Neuronal stem cell (in vitro differentiated cells): ENCODE measurements around the gene CREG1.

Experiments used
- DNase-seq: peaks from one replicate; pipeline ENCODE4 v3.0.0-alpha.2; 2013; ENCODE audit warnings: low spot score
- H2AFZ ChIP-seq: one replicate; pipeline ENCODE4 v1.6.1; 2013; ENCODE audit warnings: mild to moderate bottlenecking, low read length, inconsistent platforms
- H2AK5ac ChIP-seq: 2 replicates; pipeline ENCODE4 v1.6.1; 2013; ENCODE audit warnings: low read depth, mild to moderate bottlenecking, inconsistent platforms, low read length, moderate library complexity, mixed read lengths
- H2BK120ac ChIP-seq: 2 replicates; pipeline ENCODE4 v1.6.1; 2013; ENCODE audit warnings: low read depth, mild to moderate bottlenecking, inconsistent platforms, low read length, moderate library complexity, mixed read lengths
- H2BK12ac ChIP-seq: one replicate; pipeline ENCODE4 v1.6.1; 2013; ENCODE audit warnings: low read length, inconsistent platforms
- H2BK15ac ChIP-seq: 2 replicates; pipeline ENCODE4 v1.6.1; 2013; ENCODE audit warnings: mild to moderate bottlenecking, low read length, inconsistent platforms, mixed read lengths
- H2BK5ac ChIP-seq: one replicate; pipeline ENCODE4 v1.6.1; 2013; ENCODE audit warnings: inconsistent platforms, mild to moderate bottlenecking, low read length, moderate library complexity
- H3K14ac ChIP-seq: one replicate; pipeline ENCODE4 v1.6.1; 2013; ENCODE audit warnings: low read length, inconsistent platforms
- H3K18ac ChIP-seq: 2 replicates; pipeline ENCODE4 v1.6.1; 2013; ENCODE audit warnings: low read length, inconsistent platforms
- H3K23ac ChIP-seq: 2 replicates; pipeline ENCODE4 v1.6.1; 2013; ENCODE audit warnings: low read depth, mild to moderate bottlenecking, mixed read lengths, low read length, inconsistent platforms; ENCODE audit not compliant: poor library complexity
- H3K27ac ChIP-seq: replicated peaks from 3 replicates; pipeline ENCODE4 v1.5.1; 2013; ENCODE audit warnings: low read length, inconsistent platforms
- H3K27me3 ChIP-seq, 3 experiments: 2 replicates each; pipeline ENCODE4 v1.6.1; 2013; ENCODE audit warnings: low read length in 3 of 3, mild to moderate bottlenecking in 2 of 3, inconsistent platforms in 1 of 3, low read depth in 1 of 3, mixed read lengths in 1 of 3, moderate library complexity in 1 of 3; ENCODE audit not compliant: control insufficient read depth in 3 of 3, insufficient read depth in 3 of 3
- H3K36me3 ChIP-seq, 2 donors: replicated peaks in 1 of 2; 2 replicates each; pipeline ENCODE4 v1.6.1; 2013; ENCODE audit warnings: low read length in 2 of 2; ENCODE audit not compliant: control insufficient read depth in 2 of 2, insufficient read depth in 2 of 2
- H3K4ac ChIP-seq: 2 replicates; pipeline ENCODE4 v1.6.1; 2013; ENCODE audit warnings: inconsistent platforms, mild to moderate bottlenecking, low read length, moderate library complexity
- H3K4me1 ChIP-seq, 2 donors: 1 replicate in 1 of 2; 2 replicates in 1 of 2; pipeline ENCODE4 v1.6.1; 2013; ENCODE audit warnings: low read length in 2 of 2, low read depth in 1 of 2; ENCODE audit not compliant: control insufficient read depth in 2 of 2, insufficient read depth in 1 of 2
- H3K4me2 ChIP-seq: one replicate; pipeline ENCODE4 v1.6.1; 2013; ENCODE audit warnings: mild to moderate bottlenecking, low read length, inconsistent platforms; ENCODE audit not compliant: insufficient read depth, poor library complexity, severe bottlenecking
- H3K4me3 ChIP-seq, 2 donors: 2 replicates each; pipeline ENCODE4 v1.5.1; 2013; ENCODE audit warnings: low read length in 2 of 2, mild to moderate bottlenecking in 2 of 2, inconsistent platforms in 1 of 2, moderate library complexity in 1 of 2
- H3K79me1 ChIP-seq: one replicate; pipeline ENCODE4 v1.6.1; 2013; ENCODE audit warnings: low read depth, mild to moderate bottlenecking, inconsistent platforms, low read length, moderate library complexity
- H3K9ac ChIP-seq: one replicate; pipeline ENCODE4 v1.6.1; 2013; ENCODE audit warnings: mild to moderate bottlenecking, low read depth, low read length, inconsistent platforms; ENCODE audit not compliant: poor library complexity
- H3K9me3 ChIP-seq, 2 donors: replicated peaks in 1 of 2; 2 replicates each; pipeline versions ENCODE3 to v1.6.1; 2013; ENCODE audit warnings: low read length in 2 of 2, mild to moderate bottlenecking in 2 of 2, inconsistent platforms in 1 of 2, low read depth in 1 of 2, mixed read lengths in 1 of 2, moderate library complexity in 1 of 2; ENCODE audit not compliant: control insufficient read depth in 2 of 2, insufficient read depth in 1 of 2
- H4K8ac ChIP-seq: one replicate; pipeline ENCODE4 v1.6.1; 2013; ENCODE audit warnings: low read depth, mild to moderate bottlenecking, inconsistent platforms, low read length, moderate library complexity
- H4K91ac ChIP-seq: one replicate; pipeline ENCODE4 v1.6.1; 2013; ENCODE audit warnings: low read length, low read depth, mild to moderate bottlenecking, inconsistent platforms; ENCODE audit not compliant: poor library complexity
- WGBS, 2 donors: extraction: QIAGEN DNeasy Blood & Tissue Kit; methylation state at CpG; one replicate each; pipeline ENCODE4 v1.1.7; 2013; ENCODE audit warnings: missing lambda C conversion rate in 2 of 2, mixed read lengths in 1 of 2; ENCODE audit not compliant: insufficient read length in 2 of 2, insufficient replicate concordance in 1 of 2; ENCODE audit errors: extremely low coverage in 2 of 2; 5-methylcytosine and 5-hydroxymethylcytosine counted together

CREG1 gene

GRCh38 chr1:167599957-167600581, 46.5 kb upstream of the CREG1 start:
- no peaks in the 10 kb centered on the region for H3K79me1 ChIP-seq
- no peak overlapping the region for H2AK5ac ChIP-seq
- no peak overlapping the region for H2BK15ac ChIP-seq
- no peak overlapping the region for H2BK5ac ChIP-seq
- no peak overlapping the region for H3K27ac ChIP-seq
- no peak overlapping the region for H3K23ac ChIP-seq
- H3K36me3 ChIP-seq: no peaks in the 10 kb centered on the region
- no peak overlapping the region for H3K4me3 ChIP-seq
- no CpG with 5 or more reads among the region's 5 CpGs for WGBS, 2 donors
- no peak for DNase-seq
- no peak overlapping the region for H3K18ac ChIP-seq
- H4K91ac ChIP-seq: no peak overlapping the region
- no peak overlapping the region for H4K8ac ChIP-seq
- H2AFZ ChIP-seq: no peak overlapping the region
- H2BK12ac ChIP-seq: no peak overlapping the region
- no peaks in the 10 kb centered on the region for H3K4me1 ChIP-seq
- no peak overlapping the region for H2BK120ac ChIP-seq
- no peak overlapping the region for H3K9ac ChIP-seq
- no peak overlapping the region for H3K4ac ChIP-seq
- peaks cover 0 to 9% (median 0%) of the 10 kb centered on the region in 3 experiments for H3K27me3 ChIP-seq
- no peaks in the 10 kb centered on the region for H3K9me3 ChIP-seq
- H3K14ac ChIP-seq: no peak overlapping the region
- H3K4me2 ChIP-seq: no peak overlapping the region

- Histone ChIP-seq H3K23ac (no peak overlapping the region), H2BK12ac (no peak overlapping the region), H3K27me3 (peaks cover 0 to 5% (median 0%) of the 10 kb centered on the region in 3 experiments), H3K4ac (no peak overlapping the region), H3K79me1 (no peaks in the 10 kb centered on the region), H4K91ac (no peak overlapping the region), H3K4me1 (no peaks in the 10 kb centered on the region), H3K9me3 (no peaks in the 10 kb centered on the region), H2BK15ac (no peak overlapping the region), H3K4me3 (no peak overlapping the region), H2BK120ac (no peak overlapping the region), H3K27ac (no peak overlapping the region), H3K36me3 (no peaks in the 10 kb centered on the region), H2AFZ (no peak overlapping the region), H2AK5ac (no peak overlapping the region), H4K8ac (no peak overlapping the region), H3K18ac (no peak overlapping the region), H3K4me2 (no peak overlapping the region), H3K9ac (no peak overlapping the region), H2BK5ac (no peak overlapping the region), H3K14ac (no peak overlapping the region)
- WGBS, 2 donors: no CpG with 5 or more reads among the region's 6 CpGs
- no peak for DNase-seq
These were observed 41.3 kb upstream of the CREG1 start for GRCh38 chr1:167594822-167595221.

DNA sequence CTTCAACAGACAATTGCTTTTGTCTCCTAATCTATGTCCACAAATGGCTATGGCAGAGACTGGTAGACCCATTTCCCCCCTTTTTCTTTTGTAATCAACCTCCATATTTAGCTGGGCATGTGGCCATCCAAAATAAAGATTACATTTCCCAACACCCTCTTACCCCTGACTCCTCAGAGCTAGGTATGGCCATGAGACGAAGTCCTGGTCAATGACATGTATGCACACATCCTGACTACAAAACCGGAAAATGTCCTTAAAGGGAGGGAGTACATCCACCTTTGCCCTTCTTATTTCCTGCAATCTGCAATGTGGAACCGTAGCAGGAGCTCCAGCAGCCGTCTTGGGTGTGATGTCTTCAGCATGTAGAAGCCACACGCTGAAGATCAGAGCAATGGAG, 40.3 kb upstream of the CREG1 start:
- H3K4me2 ChIP-seq: no peak overlapping the region
- peaks cover 0 to 2% of the 10 kb centered on the region in 2 donors for H3K9me3 ChIP-seq
- no peak overlapping the region for H3K27ac ChIP-seq
- DNase-seq: no peak
- no peak overlapping the region for H2AFZ ChIP-seq
- no peaks in the 10 kb centered on the region for H3K4me1 ChIP-seq
- H2BK5ac ChIP-seq: no peak overlapping the region
- no peak overlapping the region for H2BK12ac ChIP-seq
- H3K36me3 ChIP-seq: no peaks in the 10 kb centered on the region
- H3K23ac ChIP-seq: no peak overlapping the region
- H3K9ac ChIP-seq: no peak overlapping the region
- no peak overlapping the region for H3K18ac ChIP-seq
- H3K79me1 ChIP-seq: no peaks in the 10 kb centered on the region
- H2BK120ac ChIP-seq: no peak overlapping the region
- no peak overlapping the region for H3K14ac ChIP-seq
- no peak overlapping the region for H3K4ac ChIP-seq
- H4K8ac ChIP-seq: no peak overlapping the region
- no peak overlapping the region for H3K4me3 ChIP-seq
- no CpG with 5 or more reads among the region's 5 CpGs for WGBS, 2 donors
- no peak overlapping the region for H2AK5ac ChIP-seq
- no peak overlapping the region for H2BK15ac ChIP-seq
- no peak overlapping the region for H4K91ac ChIP-seq
- peaks cover 0 to 5% (median 0%) of the 10 kb centered on the region in 3 experiments for H3K27me3 ChIP-seq

DNA sequence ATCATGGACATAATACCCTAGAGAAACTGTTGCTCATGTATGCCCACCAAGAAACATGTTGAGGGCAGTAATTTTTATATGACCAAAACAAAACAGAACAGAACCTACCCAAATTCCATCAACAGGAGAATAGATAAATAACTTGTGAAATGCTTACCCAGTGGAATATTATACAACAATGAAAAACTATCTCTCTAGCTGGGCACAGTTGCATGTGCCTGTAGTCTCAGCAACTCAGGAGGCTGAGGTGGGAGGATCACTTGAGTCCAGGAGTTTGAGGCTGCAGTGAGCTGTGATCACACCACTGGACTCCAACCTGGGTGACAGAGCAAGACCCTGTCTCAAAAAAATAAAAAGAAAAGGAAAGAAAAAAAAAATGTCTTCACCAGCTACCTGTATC, 38.9 kb upstream of the CREG1 start:
- no peak overlapping the region for H2BK15ac ChIP-seq
- no peak overlapping the region for H3K23ac ChIP-seq
- no peak overlapping the region for H2AFZ ChIP-seq
- H2BK120ac ChIP-seq: no peak overlapping the region
- H3K4me2 ChIP-seq: no peak overlapping the region
- no peak overlapping the region for H2BK5ac ChIP-seq
- no peak overlapping the region for H2BK12ac ChIP-seq
- H3K27me3 ChIP-seq: peaks cover 0 to 5% (median 0%) of the 10 kb centered on the region in 3 experiments
- H3K18ac ChIP-seq: no peak overlapping the region
- no peak overlapping the region for H4K8ac ChIP-seq
- H3K14ac ChIP-seq: no peak overlapping the region
- H4K91ac ChIP-seq: no peak overlapping the region
- H3K9me3 ChIP-seq: peaks cover 0 to 2% of the 10 kb centered on the region in 2 donors
- no peak overlapping the region for H2AK5ac ChIP-seq
- H3K36me3 ChIP-seq: no peaks in the 10 kb centered on the region
- H3K4me3 ChIP-seq: no peak overlapping the region
- no peak overlapping the region for H3K9ac ChIP-seq
- DNase-seq: no peak
- no peak overlapping the region for H3K4ac ChIP-seq
- no peak overlapping the region for H3K27ac ChIP-seq
- no peaks in the 10 kb centered on the region for H3K79me1 ChIP-seq
- no peaks in the 10 kb centered on the region for H3K4me1 ChIP-seq
